ENCODE data around the gene C6.

GRCh38 chr5:41145306-41145705, 68.0 kb downstream of the C6 start:
- TF ChIP-seq POLR2A (IDR thresholded peaks at IDR 0.05) (no peak), CTCF (IDR thresholded peaks at IDR 0.05) (no peak)

All from adrenal gland (tissue), 5 donors.